PC-9 (cell line): ENCODE results near the gene CYTH3. TPM values are rescaled to one million over a fixed set of nuclear protein-coding genes. Genes with fewer than 3 reads are reported as not detected.

Experiments
- BruUV-seq: library from RNA; stranded (reverse); fragments of 400-500 nt; replicated peaks from 2 replicates; lab custom pipeline; 2021; lab: Mats Ljungman, UMichigan
- CTCF ChIA-PET: fragments of 300-600 bp; sonication (Branson Sonifier 250); formaldehyde crosslinking; loops from one replicate; lab custom pipeline; 2022; ENCODE audit warnings: antibody characterized with exemption; lab: Charles Lee
- POLR2A ChIA-PET: fragments of 300-600 bp; sonication (Branson Sonifier 250); formaldehyde crosslinking; loops from one replicate; lab custom pipeline; 2022; ENCODE audit warnings: antibody characterized with exemption; ENCODE audit not compliant: unreplicated experiment; lab: Charles Lee
- DNase-seq, 2 experiments: peaks; one replicate each; pipeline versions ENCODE4 v3.0.0 to v3.0.0-alpha.2; 2015 to 2022; ENCODE audit warnings: mixed read lengths in 1 of 2
- H2AFZ ChIP-seq: fragments of 200-600 bp; sonication (generic); 2 replicates; pipeline ENCODE4 v1.8.1; 2017; ENCODE audit warnings: antibody characterized with exemption
- H3F3A ChIP-seq: fragments of 200-600 bp; sonication (generic); 2 replicates; pipeline ENCODE4 v1.8.1; 2017; ENCODE audit warnings: antibody characterized with exemption, mild to moderate bottlenecking, low read depth; ENCODE audit not compliant: insufficient read depth
- H3K27ac ChIP-seq: fragments of 200-600 bp; sonication (generic); 2 replicates; pipeline ENCODE4 v1.6.1; 2016; ENCODE audit warnings: mixed run types
- H3K27me3 ChIP-seq: fragments of 200-600 bp; sonication (generic); 2 replicates; pipeline ENCODE4 v1.6.1; 2016; ENCODE audit warnings: low read depth, mixed run types; ENCODE audit not compliant: insufficient read depth
- H3K36me3 ChIP-seq: fragments of 200-600 bp; sonication (generic); 2 replicates; pipeline ENCODE4 v1.6.1; 2016; ENCODE audit warnings: low read depth, mixed run types
- H3K4me1 ChIP-seq: fragments of 200-600 bp; sonication (generic); replicated peaks from 2 replicates; pipeline ENCODE4 v1.6.1; 2016; ENCODE audit warnings: mixed run types; ENCODE audit not compliant: insufficient read depth
- H3K4me2 ChIP-seq: fragments of 200-600 bp; sonication (generic); 2 replicates; pipeline ENCODE4 v1.6.1; 2017; ENCODE audit warnings: mixed run types
- H3K4me3 ChIP-seq: fragments of 200-600 bp; sonication (generic); 2 replicates; pipeline ENCODE4 v1.6.1; 2016; ENCODE audit warnings: mixed run types
- H3K79me2 ChIP-seq: fragments of 200-600 bp; sonication (generic); 2 replicates; pipeline ENCODE4 v1.6.1; 2017; ENCODE audit warnings: low read depth, mixed run types
- H3K9me2 ChIP-seq: fragments of 200-600 bp; sonication (generic); 2 replicates; pipeline ENCODE4 v1.8.1; 2017; ENCODE audit warnings: mild to moderate bottlenecking; ENCODE audit not compliant: insufficient read depth
- H3K9me3 ChIP-seq: fragments of 200-600 bp; sonication (generic); 2 replicates; pipeline ENCODE4 v1.8.1; 2016; ENCODE audit warnings: low read depth; ENCODE audit not compliant: insufficient read depth
- H4K20me1 ChIP-seq: fragments of 200-600 bp; sonication (generic); 2 replicates; pipeline ENCODE4 v1.8.1; 2017; ENCODE audit not compliant: insufficient read depth
- EZH2 ChIP-seq: fragments of 200-600 bp; sonication (generic); IDR thresholded peaks from 2 replicates; pipeline ENCODE4 v1.8.0; 2017; ENCODE audit warnings: antibody characterized with exemption, low read depth
- intact Hi-C: fragments of 100-400 bp; cut with micrococcal nuclease; formaldehyde crosslinking; loops from one replicate; pipeline ENCODE4 v1.10.0; 2022; ENCODE audit not compliant: unreplicated experiment
- total RNA-seq: library from RNA; stranded (reverse); gene quantifications from 2 replicates; pipeline ENCODE4 v1.2.3, GENCODE V29; 2021
- TF ChIP-seq, protein P1 (sequence below): fragments of 200-600 bp; sonication (generic); conservative IDR thresholded peaks from 2 replicates; pipeline ENCODE4 v1.6.1; 2017; ENCODE audit warnings: mixed run types, antibody characterized with exemption, mild to moderate bottlenecking, moderate library complexity

CYTH3 gene
- total RNA-seq, 1 experiment from 2014 or later: 84.4 TPM

DNA sequence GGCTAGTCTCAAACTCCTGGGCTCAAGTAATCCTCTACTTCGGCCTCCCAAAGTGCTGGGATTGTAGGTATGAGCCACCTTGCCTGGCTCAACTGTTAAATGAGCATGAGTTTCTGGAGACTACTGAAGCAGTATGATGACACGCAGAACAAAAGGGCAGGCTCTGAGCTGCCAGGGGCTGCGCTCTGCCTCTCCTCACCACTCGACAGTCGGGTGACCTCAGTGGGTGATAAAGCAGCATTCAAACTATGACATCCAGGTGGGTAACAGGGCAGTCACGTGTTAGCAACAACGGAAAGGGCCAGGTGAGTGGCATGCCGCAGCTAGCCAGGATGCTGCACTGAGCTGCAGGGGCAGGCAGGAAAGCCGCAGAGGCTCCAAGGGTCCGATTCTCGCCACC, 71.5 kb downstream of the CYTH3 start:
- H2AFZ ChIP-seq: no peak overlapping the region
- no peak overlapping the region for H3K27ac ChIP-seq
- H3F3A ChIP-seq: no peaks in the 10 kb centered on the region
- TF ChIP-seq, protein P1, sequence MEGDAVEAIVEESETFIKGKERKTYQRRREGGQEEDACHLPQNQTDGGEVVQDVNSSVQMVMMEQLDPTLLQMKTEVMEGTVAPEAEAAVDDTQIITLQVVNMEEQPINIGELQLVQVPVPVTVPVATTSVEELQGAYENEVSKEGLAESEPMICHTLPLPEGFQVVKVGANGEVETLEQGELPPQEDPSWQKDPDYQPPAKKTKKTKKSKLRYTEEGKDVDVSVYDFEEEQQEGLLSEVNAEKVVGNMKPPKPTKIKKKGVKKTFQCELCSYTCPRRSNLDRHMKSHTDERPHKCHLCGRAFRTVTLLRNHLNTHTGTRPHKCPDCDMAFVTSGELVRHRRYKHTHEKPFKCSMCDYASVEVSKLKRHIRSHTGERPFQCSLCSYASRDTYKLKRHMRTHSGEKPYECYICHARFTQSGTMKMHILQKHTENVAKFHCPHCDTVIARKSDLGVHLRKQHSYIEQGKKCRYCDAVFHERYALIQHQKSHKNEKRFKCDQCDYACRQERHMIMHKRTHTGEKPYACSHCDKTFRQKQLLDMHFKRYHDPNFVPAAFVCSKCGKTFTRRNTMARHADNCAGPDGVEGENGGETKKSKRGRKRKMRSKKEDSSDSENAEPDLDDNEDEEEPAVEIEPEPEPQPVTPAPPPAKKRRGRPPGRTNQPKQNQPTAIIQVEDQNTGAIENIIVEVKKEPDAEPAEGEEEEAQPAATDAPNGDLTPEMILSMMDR: no peak
- no peak for TF ChIP-seq EZH2
- H3K4me3 ChIP-seq: no peak overlapping the region
- no peaks in the 10 kb centered on the region for H3K4me1 ChIP-seq
- peaks cover 1% of the 10 kb centered on the region; the same call in 1 of the 2 replicates for H4K20me1 ChIP-seq
- H3K27me3 ChIP-seq: no peaks in the 10 kb centered on the region
- peaks cover 2% of the 10 kb centered on the region; the same call in 1 of the 2 replicates for H3K79me2 ChIP-seq
- no peaks in the 10 kb centered on the region for H3K9me2 ChIP-seq
- no peaks in the 10 kb centered on the region for H3K9me3 ChIP-seq
- ChIA-PET CTCF (interaction anchor here (0.7 kb wide), 1 partner anchor 801 kb away, joined by 3 read pairs; no protein-coding TSS in a partner anchor), POLR2A (no interaction called here)
- DNase-seq: no peak
- no peaks in the 10 kb centered on the region for H3K36me3 ChIP-seq
- no TSS peak for BruUV-seq
- intact Hi-C loops: no loop called here
- no peak overlapping the region for H3K4me2 ChIP-seq

DNA sequence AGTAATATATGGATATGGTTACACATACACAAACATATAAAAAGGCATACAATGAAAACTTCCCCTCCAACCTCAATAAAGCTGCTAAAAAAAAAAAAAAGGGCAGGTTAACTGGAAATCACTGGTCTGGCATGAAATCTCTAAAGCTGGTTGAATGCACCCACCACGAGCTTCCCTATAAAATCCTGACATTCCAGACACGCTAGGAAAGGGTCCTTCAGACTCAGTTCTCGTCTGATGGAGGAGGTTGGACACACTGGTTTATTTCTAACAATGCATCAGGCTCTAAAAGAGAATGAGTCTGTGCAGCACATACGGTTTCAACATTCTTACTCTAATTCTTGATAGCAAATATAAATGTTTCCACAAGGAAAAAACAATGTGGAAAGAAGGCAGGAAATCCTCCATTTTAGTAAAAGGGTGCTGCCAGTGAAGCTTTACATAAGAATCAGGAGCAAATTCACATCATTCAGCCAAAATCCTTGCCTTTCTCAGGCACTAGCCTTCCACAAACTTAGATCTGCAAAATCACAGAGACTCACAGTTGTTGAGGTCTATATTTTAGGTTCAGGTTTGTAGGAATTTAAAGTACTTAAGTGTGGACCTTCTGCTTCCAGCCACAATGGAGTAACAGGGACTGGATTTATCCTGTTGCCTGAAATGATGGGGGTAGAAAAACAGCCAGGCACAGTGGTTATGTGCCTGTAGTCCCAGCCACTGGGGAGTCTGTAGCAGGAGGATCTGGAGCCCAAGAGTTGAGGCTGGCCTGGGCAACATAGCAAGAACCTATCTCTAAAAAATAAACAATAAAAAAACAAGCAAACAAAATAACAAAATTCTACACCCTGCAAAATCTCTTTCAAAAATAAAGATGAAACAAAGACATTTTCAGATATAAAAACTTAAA, 73.5 kb downstream of the CYTH3 start:
- no peaks in the 10 kb centered on the region for H3K4me1 ChIP-seq
- POLR2A ChIA-PET: interaction anchor here (0.6 kb wide), 2 partner anchors 63 to 117 kb away, joined by 3 to 14 read pairs; no protein-coding TSS in a partner anchor
- peaks cover 7% of the 10 kb centered on the region; the same call in 1 of the 2 replicates for H3K79me2 ChIP-seq
- H3K36me3 ChIP-seq: no peaks in the 10 kb centered on the region
- TF ChIP-seq, protein P1: no peak
- TF ChIP-seq EZH2: no peak
- H3K9me3 ChIP-seq: no peaks in the 10 kb centered on the region
- no peak overlapping the region for H3K4me3 ChIP-seq
- H2AFZ ChIP-seq: no peak overlapping the region
- no peak for DNase-seq
- BruUV-seq: no TSS peak
- H3K27ac ChIP-seq: no peak overlapping the region
- intact Hi-C loops: no loop called here
- no peaks in the 10 kb centered on the region for H3K27me3 ChIP-seq
- no peaks in the 10 kb centered on the region for H3K9me2 ChIP-seq
- H3K4me2 ChIP-seq: no peak overlapping the region
- CTCF ChIA-PET: no interaction called here
- H3F3A ChIP-seq: no peaks in the 10 kb centered on the region
- H4K20me1 ChIP-seq: no peaks in the 10 kb centered on the region; the same call in 1 of the 2 replicates

DNA sequence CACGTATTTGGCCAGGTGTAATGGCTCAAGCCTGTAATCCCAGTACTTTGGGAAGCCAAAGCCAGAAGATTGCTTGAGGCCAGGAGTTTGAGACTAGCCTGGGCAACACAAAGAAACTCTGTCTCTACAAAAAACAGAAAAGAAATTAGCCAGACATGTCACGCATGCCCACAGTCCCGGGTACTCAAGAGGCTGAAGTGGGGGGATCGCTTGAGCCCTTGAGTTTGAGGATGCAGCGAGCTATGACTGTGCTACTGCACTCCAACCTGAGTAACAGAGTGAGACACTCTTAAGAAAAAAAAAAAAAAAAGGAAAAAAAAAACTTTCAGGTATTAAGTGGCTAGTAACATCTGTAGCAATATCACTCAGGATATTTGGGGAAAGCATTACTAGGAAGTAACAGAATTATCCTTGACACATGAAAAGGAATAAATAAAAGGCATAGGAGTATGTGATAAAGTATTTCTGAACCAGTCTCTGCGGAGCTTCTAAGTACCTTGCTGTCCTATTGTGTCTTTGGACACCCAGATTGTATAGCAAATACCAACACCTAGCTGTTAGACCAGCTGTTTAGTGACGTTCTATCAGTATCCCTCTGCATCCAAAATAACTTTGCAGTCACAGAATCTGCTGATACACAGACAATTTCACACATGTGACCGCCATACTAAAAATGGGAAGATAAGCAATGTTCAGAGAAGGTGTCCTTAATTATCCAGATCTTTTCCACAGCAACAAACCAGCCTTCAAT, 74.4 kb downstream of the CYTH3 start:
- Histone ChIP-seq H3K27ac (no peak overlapping the region), H2AFZ (no peak overlapping the region), H4K20me1 (no peaks in the 10 kb centered on the region; the same call in 1 of the 2 replicates), H3K9me2 (no peaks in the 10 kb centered on the region), H3K27me3 (no peaks in the 10 kb centered on the region), H3K36me3 (no peaks in the 10 kb centered on the region), H3K4me2 (no peak overlapping the region), H3K4me1 (no peaks in the 10 kb centered on the region), H3F3A (no peaks in the 10 kb centered on the region; the same call in 1 of the 2 replicates), H3K4me3 (no peak overlapping the region), H3K9me3 (no peaks in the 10 kb centered on the region), H3K79me2 (0 out of 2 replicates have a peak, but pooled peaks cover 8% of the 10 kb centered on the region)
- no TSS peak for BruUV-seq
- DNase-seq: no peak
- TF ChIP-seq EZH2: no peak
- TF ChIP-seq, protein P1: no peak
- intact Hi-C loops: no loop called here
- CTCF ChIA-PET: no interaction called here
- POLR2A ChIA-PET: interaction anchor here (0.6 kb wide), 3 partner anchors 62 to 1632 kb away, joined by 3 to 24 read pairs (median 14); no protein-coding TSS in a partner anchor
